Measurements from ENCODE around the gene FLRT2.

DNA sequence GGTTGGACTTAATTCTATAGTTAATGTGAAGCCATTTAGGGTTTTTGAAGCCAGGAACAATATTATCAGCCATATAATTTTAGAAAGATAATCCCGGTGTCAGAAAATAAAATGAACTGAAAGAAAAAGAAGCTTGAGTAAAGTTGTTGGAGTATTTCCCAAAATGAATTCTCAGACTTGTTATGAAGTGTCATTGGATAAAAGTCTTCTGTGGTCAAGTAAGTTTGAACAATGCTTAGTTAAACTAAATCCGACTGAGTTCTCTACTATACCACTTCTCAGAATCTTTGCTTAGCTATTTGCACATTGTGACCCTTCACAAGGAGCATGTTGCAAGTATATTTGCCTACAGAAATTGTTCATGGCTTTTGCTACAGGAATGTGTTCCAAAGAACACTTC is 17.5 kb upstream of the FLRT2 start:
- TF ChIP-seq EP300 (IDR thresholded peaks at IDR 0.05), result no peak
- TF ChIP-seq, protein P1, sequence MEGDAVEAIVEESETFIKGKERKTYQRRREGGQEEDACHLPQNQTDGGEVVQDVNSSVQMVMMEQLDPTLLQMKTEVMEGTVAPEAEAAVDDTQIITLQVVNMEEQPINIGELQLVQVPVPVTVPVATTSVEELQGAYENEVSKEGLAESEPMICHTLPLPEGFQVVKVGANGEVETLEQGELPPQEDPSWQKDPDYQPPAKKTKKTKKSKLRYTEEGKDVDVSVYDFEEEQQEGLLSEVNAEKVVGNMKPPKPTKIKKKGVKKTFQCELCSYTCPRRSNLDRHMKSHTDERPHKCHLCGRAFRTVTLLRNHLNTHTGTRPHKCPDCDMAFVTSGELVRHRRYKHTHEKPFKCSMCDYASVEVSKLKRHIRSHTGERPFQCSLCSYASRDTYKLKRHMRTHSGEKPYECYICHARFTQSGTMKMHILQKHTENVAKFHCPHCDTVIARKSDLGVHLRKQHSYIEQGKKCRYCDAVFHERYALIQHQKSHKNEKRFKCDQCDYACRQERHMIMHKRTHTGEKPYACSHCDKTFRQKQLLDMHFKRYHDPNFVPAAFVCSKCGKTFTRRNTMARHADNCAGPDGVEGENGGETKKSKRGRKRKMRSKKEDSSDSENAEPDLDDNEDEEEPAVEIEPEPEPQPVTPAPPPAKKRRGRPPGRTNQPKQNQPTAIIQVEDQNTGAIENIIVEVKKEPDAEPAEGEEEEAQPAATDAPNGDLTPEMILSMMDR (IDR thresholded peaks at IDR 0.05), result no peak
